IMR-90 (cell line): Measurements from ENCODE around the gene ZNF579. TPM values are rescaled to one million over a fixed set of nuclear protein-coding genes. Genes with fewer than 3 reads are reported as not detected.

Source experiments
- ATAC-seq: fragments of 200-7000 bp; cut with Tn5 transposase; 2 replicates; pipeline ENCODE4 v1.9.1; 2020; ENCODE audit warnings: low read depth, mild to moderate bottlenecking, moderate library complexity
- Bru-seq: library from RNA; stranded (reverse); fragments of 400-500 nt; gene quantifications from one replicate; lab custom pipeline; 2021; lab: Mats Ljungman, UMichigan
- BruChase-seq, 2 experiments: library from RNA; stranded (reverse); fragments of 400-500 nt; gene quantifications; one replicate each; lab custom pipeline; 2021; lab: Mats Ljungman, UMichigan
- BruUV-seq: library from RNA; stranded (reverse); fragments of 400-500 nt; replicated peaks from 2 replicates; lab custom pipeline; 2021; lab: Mats Ljungman, UMichigan
- CTCF ChIA-PET: fragments of 300-600 bp; formaldehyde crosslinking; extraction: SDS; loops from one replicate; lab custom pipeline; 2021; ENCODE audit warnings: antibody characterized with exemption; lab: Yijun Ruan, JAX
- POLR2A ChIA-PET: fragments of 300-600 bp; sonication (Branson Sonifier 250); formaldehyde crosslinking; loops from one replicate; lab custom pipeline; 2022; ENCODE audit warnings: antibody characterized with exemption; ENCODE audit not compliant: unreplicated experiment; lab: Charles Lee
- DNase-seq: peaks from one replicate; pipeline ENCODE4 v3.0.0; 2013
- H2AFZ ChIP-seq: replicated peaks from 2 replicates; pipeline ENCODE3; 2013; ENCODE audit warnings: low read length, mild to moderate bottlenecking; ENCODE audit not compliant: poor library complexity
- H2AK5ac ChIP-seq: 2 replicates; pipeline ENCODE4 v1.6.1; 2013; ENCODE audit warnings: low read depth, low read length, inconsistent platforms
- H2AK9ac ChIP-seq: replicated peaks from 2 replicates; pipeline ENCODE3; 2013; ENCODE audit warnings: mild to moderate bottlenecking, low read depth, low read length, moderate library complexity; ENCODE audit not compliant: poor library complexity
- H2BK120ac ChIP-seq: 2 replicates; pipeline ENCODE4 v1.6.1; 2013; ENCODE audit warnings: low read depth, low read length, inconsistent platforms
- H2BK15ac ChIP-seq: 3 replicates; pipeline ENCODE4 v1.6.1; 2013; ENCODE audit warnings: low read depth, low read length, inconsistent platforms
- H2BK20ac ChIP-seq: 2 replicates; pipeline ENCODE4 v1.6.1; 2013; ENCODE audit warnings: low read depth, mild to moderate bottlenecking, inconsistent platforms, low read length, moderate library complexity
- H2BK5ac ChIP-seq: 2 replicates; pipeline ENCODE4 v1.6.1; 2013; ENCODE audit warnings: mild to moderate bottlenecking, low read depth, low read length, inconsistent platforms; ENCODE audit not compliant: poor library complexity, severe bottlenecking
- H3K14ac ChIP-seq: replicated peaks from 2 replicates; pipeline ENCODE4 v1.6.1; 2013; ENCODE audit warnings: low read depth, low read length, inconsistent platforms
- H3K18ac ChIP-seq: 2 replicates; pipeline ENCODE4 v1.6.1; 2013; ENCODE audit warnings: low read depth, low read length, control low read depth
- H3K23ac ChIP-seq: 2 replicates; pipeline ENCODE4 v1.6.1; 2013; ENCODE audit warnings: low read depth, low read length, inconsistent platforms
- H3K27ac ChIP-seq: 2 replicates; pipeline ENCODE4 v1.5.1; 2013; ENCODE audit warnings: mild to moderate bottlenecking, control low read depth, low read length; ENCODE audit not compliant: insufficient read depth
- H3K27me3 ChIP-seq: 2 replicates; pipeline ENCODE4 v1.6.1; 2013; ENCODE audit warnings: low read length; ENCODE audit not compliant: control insufficient read depth, insufficient read depth
- H3K36me3 ChIP-seq: 2 replicates; pipeline ENCODE4 v1.6.1; 2013; ENCODE audit warnings: low read length, mixed read lengths; ENCODE audit not compliant: control insufficient read depth, insufficient read depth
- H3K4ac ChIP-seq: 2 replicates; pipeline ENCODE4 v1.6.1; 2013; ENCODE audit warnings: low read depth, low read length, inconsistent platforms
- H3K4me1 ChIP-seq: 2 replicates; pipeline ENCODE4 v1.6.1; 2013; ENCODE audit warnings: low read length, mixed read lengths; ENCODE audit not compliant: control insufficient read depth, insufficient read depth
- H3K4me2 ChIP-seq: 2 replicates; pipeline ENCODE4 v1.6.1; 2013; ENCODE audit warnings: low read depth, mild to moderate bottlenecking, control low read depth, low read length, moderate library complexity
- H3K4me3 ChIP-seq: 2 replicates; pipeline ENCODE4 v1.5.1; 2013; ENCODE audit warnings: low read depth, mild to moderate bottlenecking, control low read depth, low read length, moderate library complexity; ENCODE audit not compliant: insufficient read depth
- H3K56ac ChIP-seq: 2 replicates; pipeline ENCODE4 v1.6.1; 2013; ENCODE audit warnings: low read length, inconsistent platforms; ENCODE audit not compliant: insufficient read depth; ENCODE audit errors: extremely low read depth
- H3K79me1 ChIP-seq, 2 experiments: 2 replicates each; pipeline ENCODE4 v1.6.1; 2013; ENCODE audit warnings: low read length in 2 of 2, inconsistent platforms in 1 of 2, low read depth in 1 of 2
- H3K9ac ChIP-seq: 2 replicates; pipeline ENCODE4 v1.6.1; 2013; ENCODE audit warnings: low read depth, low read length, control low read depth
- H3K9me1 ChIP-seq: 2 replicates; pipeline ENCODE4 v1.6.1; 2013; ENCODE audit warnings: low read length, inconsistent platforms; ENCODE audit not compliant: insufficient read depth
- H3K9me3 ChIP-seq: 2 replicates; pipeline ENCODE4 v1.6.1; 2013; ENCODE audit warnings: low read length; ENCODE audit not compliant: control insufficient read depth, insufficient read depth
- H4K20me1 ChIP-seq: 2 replicates; pipeline ENCODE4 v1.6.1; 2013; ENCODE audit warnings: low read length, inconsistent platforms; ENCODE audit not compliant: insufficient read depth
- H4K5ac ChIP-seq: 2 replicates; pipeline ENCODE4 v1.6.1; 2013; ENCODE audit warnings: mild to moderate bottlenecking, low read depth, low read length, control low read depth
- H4K8ac ChIP-seq, 2 experiments: 2 replicates each; pipeline ENCODE4 v1.6.1; 2013; ENCODE audit warnings: low read depth in 2 of 2, low read length in 2 of 2, control low read depth in 1 of 2, inconsistent platforms in 1 of 2
- H4K91ac ChIP-seq: 2 replicates; pipeline ENCODE4 v1.6.1; 2013; ENCODE audit warnings: low read depth, low read length, inconsistent platforms; ENCODE audit not compliant: insufficient read depth
- CHD1 ChIP-seq: IDR thresholded peaks from 2 replicates; pipeline ENCODE4 v1.6.1; 2012; ENCODE audit warnings: low read depth, low read length, improper control_type of control experiment
- MAZ ChIP-seq: IDR thresholded peaks from 2 replicates; pipeline ENCODE4 v1.6.1; 2012; ENCODE audit warnings: low read depth, mild to moderate bottlenecking, low read length, improper control_type of control experiment, moderate library complexity, borderline replicate concordance
- RAD21 ChIP-seq: IDR thresholded peaks from 2 replicates; pipeline ENCODE4 v1.6.1; 2012; ENCODE audit warnings: low read length, improper control_type of control experiment
- WGBS, 2 experiments: methylation state at CpG; one replicate each; pipeline versions ENCODE4 v1.1.5 to v1.1.7; 2013; ENCODE audit warnings: missing lambda C conversion rate in 2 of 2; ENCODE audit not compliant: insufficient read length in 1 of 2; ENCODE audit errors: extremely low coverage in 2 of 2; 5-methylcytosine and 5-hydroxymethylcytosine counted together
- dilution Hi-C: fragments of 300-500 bp; cut with HindIII; formaldehyde crosslinking; loops from one replicate; pipeline ENCODE4 v1.14.3; 2018; ENCODE audit warnings: low sequenced_read_pairs; ENCODE audit not compliant: unreplicated experiment
- in situ Hi-C: fragments of 300-500 bp; cut with MboI; formaldehyde crosslinking; loops from 3 replicates; pipeline ENCODE4 v1.14.3; 2019; ENCODE audit warnings: low sequenced_read_pairs, inconsistent platforms, mixed read lengths
- intact Hi-C: fragments of 100-400 bp; cut with micrococcal nuclease; formaldehyde crosslinking; loops from 2 replicates; pipeline ENCODE4 v1.10.0; 2022
- long read RNA-seq: library from polyadenylated mRNA; unstranded; transcript quantifications from one replicate; pipeline ENCODE4 v2.0.0, GENCODE V29; 2021; ENCODE audit not compliant: unreplicated experiment
- polyA plus RNA-seq, 3 experiments: library from polyadenylated mRNA; depleted of rRNA; stranded (reverse); fragments of >200 nt; gene quantifications; 2 replicates each; pipeline ENCODE4 v1.2.3, GENCODE V29; 2012; ENCODE audit warnings: low replicate concordance in 1 of 3
- total RNA-seq: library from RNA; depleted of rRNA; stranded (reverse); fragments of >200 nt; gene quantifications from 2 replicates; pipeline ENCODE4 v1.2.3, GENCODE V29; 2012; rRNA removed

Gene ZNF579
- total RNA-seq, result 0.54 and 0.83 TPM in 2 replicates
- polyA plus RNA-seq (2012; rRNA removed), result 9.0 and 10.7 TPM in 2 replicates
- polyA plus RNA-seq (2012; cell fraction: cytosol; rRNA removed), result 4.6 and 9.6 TPM in 2 replicates
- polyA plus RNA-seq (2012; cell fraction: nucleus; rRNA removed; ENCODE audit: low replicate concordance), result 19.0 and 30.7 TPM in 2 replicates
- percentile 57 among the genes with signal in this experiment for Bru-seq, nascent RNA
- BruChase-seq, experiment 1, labeled RNA remaining after a 6-hour chase, result percentile 59 among the genes with signal in this experiment
- BruChase-seq, experiment 2, labeled RNA remaining after a 2-hour chase, result percentile 61 among the genes with signal in this experiment
- long read RNA-seq, transcript ZNF579-201 (2 exons, 2,899 nt), result major isoform, 7 of 16 reads
- long read RNA-seq, partial matches to known transcripts, result 0 of 16 reads
- long read RNA-seq, other reads (novel, unspliced or antisense), result 9 of 16 reads

- Histone ChIP-seq H3K18ac (peak within 1 kb of the TSS; percentile 80), H4K20me1 (no peaks in the 10 kb centered on the region; the same call in 1 of the 2 replicates), H4K8ac (peak within 1 kb of the TSS; percentile 97 to 100), H3K23ac (peak within 1 kb of the TSS; percentile 86), H3K36me3 (peaks cover 14% of the 10 kb centered on the region), H2BK5ac (peak within 1 kb of the TSS; percentile 80), H2AFZ (peak within 1 kb of the TSS; percentile 96), H4K91ac (peak within 1 kb of the TSS; percentile 88), H3K9me3 (no peaks in the 10 kb centered on the region), H3K9ac (peak within 1 kb of the TSS; percentile 98), H3K14ac (peak within 1 kb of the TSS; percentile 94), H3K9me1 (peaks cover 7% of the 10 kb centered on the region), H3K4me3 (peak within 1 kb of the TSS; percentile 87), H3K4me2 (peak within 1 kb of the TSS; percentile 98), H3K79me1 (peaks cover 8 to 26% of the 10 kb centered on the region in 2 experiments), H3K4ac (peak within 1 kb of the TSS; percentile 97), H3K4me1 (peaks cover 6% of the 10 kb centered on the region; the same call in 1 of the 2 replicates), H2AK5ac (peak within 1 kb of the TSS; percentile 92), H3K27ac (peak within 1 kb of the TSS; percentile 99), H2BK15ac (no peak within 1 kb of the TSS; the same call in 2 of the 3 replicates), H3K27me3 (no peaks in the 10 kb centered on the region), H3K56ac (peak within 1 kb of the TSS; percentile 96), H2AK9ac (peak within 1 kb of the TSS; percentile 97), H2BK120ac (0 out of 2 replicates have a peak within 1 kb of the TSS, but pooled peaks have one; percentile 41), H4K5ac (peak within 1 kb of the TSS; percentile 95), H2BK20ac (no peak within 1 kb of the TSS)
- DNase-seq (peak; percentile 91), ATAC-seq (peak; percentile 86)
- in situ Hi-C loops (no loop called here), intact Hi-C loops (loop anchor here (2.0 kb wide), 2 partner anchors 28 to 64 kb away; no protein-coding TSS in a partner anchor), dilution Hi-C loops (no loop called here)
- ChIA-PET CTCF (no interaction called here), POLR2A (interaction anchor here (1.3 kb wide), 1 partner anchor 19 kb away, joined by 8 read pairs; the partner anchor contains the start of genes FIZ1 and ZNF524)
- TF ChIP-seq MAZ (peak; percentile 97), RAD21 (peak; percentile 25; the same call in 1 of the 2 replicates), CHD1 (no peak)
- no CpG with 5 or more reads among the region's 24 CpGs for WGBS, 2 experiments
- no TSS peak for BruUV-seq
Observed at GRCh38 chr19:55580628-55581144, at the start of gene ZNF579. Gene ZNF579, minus strand, starts transcription at chr19:55580848. Its CDS starts 1,209 bp downstream, at chr19:55579639.
